ENCODE results near the gene WTAP. TPM values are rescaled to one million over a fixed set of nuclear protein-coding genes. Genes with fewer than 3 reads are reported as not detected.
A peak's percentile ranks its signal among the peaks of the same experiment; 100 is the strongest.
"Not testable (repeated sequence)": the region's sequence is repeated elsewhere in the genome, so short reads cannot be mapped to it uniquely, and the experiment has no call there.

The WTAP gene
- total RNA-seq, 2 donors from 2014 or later, result 46.3 to 157 TPM

- Histone ChIP-seq H3K9me3 (no peaks in the 10 kb centered on the region), H3K36me3 (no peaks in the 10 kb centered on the region), H3K27me3 (replicated peaks; ENCODE audit: insufficient read depth) (no peaks in the 10 kb centered on the region), H3K4me3 (peak overlapping the region; percentile 89), H3K27ac (peak overlapping the region in 1 of 2 donors; percentile 17), H3K4me1 (ENCODE audit: control insufficient read depth in 1 of 2, low read depth in 2 of 2) (peaks cover 48 to 60% of the 10 kb centered on the region in 2 donors)
- no peak for TF ChIP-seq CTCF (IDR thresholded peaks at IDR 0.05)
- DNase-seq (ENCODE audit: low spot score) (no peak), ATAC-seq (ENCODE audit: insufficient number of reproducible peaks, low FRiP score, low read depth) (no peak)
Observed at GRCh38 chr6:159729598-159730331, 2.5 kb downstream of the WTAP start.

GRCh38 chr6:159730332-159730676 is 3.0 kb downstream of the WTAP start:
- Histone ChIP-seq H3K4me3 (peak overlapping the region; percentile 89), H3K9me3 (no peaks in the 10 kb centered on the region), H3K4me1 (ENCODE audit: control insufficient read depth in 1 of 2, low read depth in 2 of 2) (peaks cover 51 to 60% of the 10 kb centered on the region in 2 donors), H3K36me3 (no peaks in the 10 kb centered on the region), H3K27ac (peak overlapping the region in 1 of 2 donors; percentile 17), H3K27me3 (replicated peaks; ENCODE audit: insufficient read depth) (no peaks in the 10 kb centered on the region)
- DNase-seq (ENCODE audit: low spot score) (no peak), ATAC-seq (ENCODE audit: insufficient number of reproducible peaks, low FRiP score, low read depth) (no peak)
- no peak for TF ChIP-seq CTCF (IDR thresholded peaks at IDR 0.05)

GRCh38 chr6:159732550-159732949 is 5.2 kb downstream of the WTAP start:
- H3K27ac ChIP-seq; H3K27me3 ChIP-seq (replicated peaks; ENCODE audit: insufficient read depth); DNase-seq (ENCODE audit: low spot score); H3K36me3 ChIP-seq; H3K4me3 ChIP-seq; H3K9me3 ChIP-seq; ATAC-seq (ENCODE audit: insufficient number of reproducible peaks, low FRiP score, low read depth): not testable (repeated sequence)
- peaks cover 53 to 60% of the 10 kb centered on the region in 2 donors for H3K4me1 ChIP-seq (ENCODE audit: control insufficient read depth in 1 of 2, low read depth in 2 of 2)

GRCh38 chr6:159733395-159733794 is 6.1 kb downstream of the WTAP start:
- not testable (repeated sequence) for ATAC-seq (ENCODE audit: insufficient number of reproducible peaks, low FRiP score, low read depth); DNase-seq (ENCODE audit: low spot score); H3K27me3 ChIP-seq (replicated peaks; ENCODE audit: insufficient read depth); H3K36me3 ChIP-seq; H3K4me3 ChIP-seq; H3K27ac ChIP-seq; H3K9me3 ChIP-seq
- H3K4me1 ChIP-seq (ENCODE audit: control insufficient read depth in 1 of 2, low read depth in 2 of 2), result peaks cover 53 to 68% of the 10 kb centered on the region in 2 donors

- Histone ChIP-seq H3K27me3 (replicated peaks; ENCODE audit: insufficient read depth) (no peaks in the 10 kb centered on the region), H3K4me1 (ENCODE audit: control insufficient read depth in 1 of 2, low read depth in 2 of 2) (peaks cover 26 to 35% of the 10 kb centered on the region in 2 donors), H3K9me3 (no peaks in the 10 kb centered on the region), H3K27ac (no peak overlapping the region), H3K36me3 (peaks cover 12% of the 10 kb centered on the region), H3K4me3 (no peak overlapping the region)
- ATAC-seq (ENCODE audit: insufficient number of reproducible peaks, low FRiP score, low read depth) (no peak), DNase-seq (ENCODE audit: low spot score) (no peak)
- TF ChIP-seq CTCF (IDR thresholded peaks at IDR 0.05), result no peak
Observed at GRCh38 chr6:159736908-159737307, 9.6 kb downstream of the WTAP start.

GRCh38 chr6:159739341-159739740 is 12.0 kb downstream of the WTAP start:
- DNase-seq (ENCODE audit: low spot score) (no peak), ATAC-seq (ENCODE audit: insufficient number of reproducible peaks, low FRiP score, low read depth) (no peak)
- TF ChIP-seq CTCF (IDR thresholded peaks at IDR 0.05), result no peak
- Histone ChIP-seq H3K27ac (no peak overlapping the region), H3K4me3 (no peak overlapping the region), H3K4me1 (ENCODE audit: control insufficient read depth in 1 of 2, low read depth in 2 of 2) (peaks cover 12 to 18% of the 10 kb centered on the region in 2 donors), H3K36me3 (peaks cover 28% of the 10 kb centered on the region), H3K27me3 (replicated peaks; ENCODE audit: insufficient read depth) (no peaks in the 10 kb centered on the region), H3K9me3 (no peaks in the 10 kb centered on the region)

Data from thoracic aorta (tissue), 2 donors.